Amygdala (tissue), 56 donors: ENCODE results near the gene HBB.
"Not testable (repeated sequence)": the region's sequence is repeated elsewhere in the genome, so short reads cannot be mapped to it uniquely, and the experiment has no call there.

Source experiments
- DNase-seq, 56 donors: peaks; one replicate each; lab custom pipeline; 2025; lab: John Stamatoyannopoulos, UW

The HBB gene

GRCh38 chr11:5248498-5248897 is 21.6 kb upstream of the HBB start:
- not testable (repeated sequence) for DNase-seq

- no peak for DNase-seq
Observed at GRCh38 chr11:5247472-5248192, 20.8 kb upstream of the HBB start.

- no peak for DNase-seq
Observed at GRCh38 chr11:5246772-5247471, 20.1 kb upstream of the HBB start.

- no peak for DNase-seq
Observed at GRCh38 chr11:5245155-5245554, 18.3 kb upstream of the HBB start.

GRCh38 chr11:5243816-5244180 is 16.9 kb upstream of the HBB start:
- no peak for DNase-seq

GRCh38 chr11:5242933-5243815 is 16.3 kb upstream of the HBB start:
- DNase-seq = no peak

- DNase-seq = no peak
Observed at GRCh38 chr11:5242208-5242607, 15.3 kb upstream of the HBB start.

- DNase-seq = no peak
Observed at GRCh38 chr11:5241458-5241857, 14.6 kb upstream of the HBB start.

- DNase-seq = no peak
Observed at GRCh38 chr11:5240458-5240857, 13.6 kb upstream of the HBB start.

- no peak for DNase-seq
Observed at GRCh38 chr11:5240056-5240455, 13.2 kb upstream of the HBB start.

- no peak for DNase-seq
Observed at GRCh38 chr11:5239046-5239445, 12.2 kb upstream of the HBB start.

GRCh38 chr11:5238486-5238885 is 11.6 kb upstream of the HBB start:
- no peak for DNase-seq

GRCh38 chr11:5237420-5237819 is 10.5 kb upstream of the HBB start:
- no peak for DNase-seq

- DNase-seq = no peak
Observed at GRCh38 chr11:5235364-5236095, 8.7 kb upstream of the HBB start.

- DNase-seq = no peak
Observed at GRCh38 chr11:5234381-5234834, 7.5 kb upstream of the HBB start, which contains the start of gene HBD. Gene HBD (minus strand): TSS chr11:5234483. CDS start chr11:5234433, 50 bp downstream.

- DNase-seq = no peak
Observed at GRCh38 chr11:5233307-5233706, 6.4 kb upstream of the HBB start.

- DNase-seq = no peak
Observed at GRCh38 chr11:5232821-5233220, 6.0 kb upstream of the HBB start.

- DNase-seq = no peak
Observed at GRCh38 chr11:5232176-5232575, 5.3 kb upstream of the HBB start.

- DNase-seq = no peak
Observed at GRCh38 chr11:5231111-5231510, 4.2 kb upstream of the HBB start.

- DNase-seq = no peak
Observed at GRCh38 chr11:5230266-5230665, 3.4 kb upstream of the HBB start.
